Mucosa of stomach (tissue), 1 donor: ENCODE results near the gene PSMC3IP.
A peak's percentile ranks its signal among the peaks of the same experiment; 100 is the strongest.

Experiments used
- H3K27me3 ChIP-seq: one replicate; pipeline ENCODE4 v1.7.0; 2013; ENCODE audit warnings: mild to moderate bottlenecking, low read length; ENCODE audit not compliant: control insufficient read depth, insufficient read depth
- H3K36me3 ChIP-seq: one replicate; pipeline ENCODE4 v1.7.0; 2013; ENCODE audit warnings: low read length; ENCODE audit not compliant: control insufficient read depth, insufficient read depth
- H3K4me1 ChIP-seq: one replicate; pipeline ENCODE4 v1.7.0; 2013; ENCODE audit warnings: mild to moderate bottlenecking, low read length; ENCODE audit not compliant: control insufficient read depth, insufficient read depth
- H3K4me3 ChIP-seq: one replicate; pipeline ENCODE4 v1.7.0; 2013; ENCODE audit warnings: low read length
- H3K9ac ChIP-seq: one replicate; pipeline ENCODE4 v1.7.0; 2013; ENCODE audit warnings: mild to moderate bottlenecking, low read length, moderate library complexity
- H3K9me3 ChIP-seq: one replicate; pipeline ENCODE4 v1.7.0; 2013; ENCODE audit warnings: mild to moderate bottlenecking, low read length, moderate library complexity; ENCODE audit not compliant: control insufficient read depth
- donor health status: Pancreatic carcinoma.

PSMC3IP gene

DNA sequence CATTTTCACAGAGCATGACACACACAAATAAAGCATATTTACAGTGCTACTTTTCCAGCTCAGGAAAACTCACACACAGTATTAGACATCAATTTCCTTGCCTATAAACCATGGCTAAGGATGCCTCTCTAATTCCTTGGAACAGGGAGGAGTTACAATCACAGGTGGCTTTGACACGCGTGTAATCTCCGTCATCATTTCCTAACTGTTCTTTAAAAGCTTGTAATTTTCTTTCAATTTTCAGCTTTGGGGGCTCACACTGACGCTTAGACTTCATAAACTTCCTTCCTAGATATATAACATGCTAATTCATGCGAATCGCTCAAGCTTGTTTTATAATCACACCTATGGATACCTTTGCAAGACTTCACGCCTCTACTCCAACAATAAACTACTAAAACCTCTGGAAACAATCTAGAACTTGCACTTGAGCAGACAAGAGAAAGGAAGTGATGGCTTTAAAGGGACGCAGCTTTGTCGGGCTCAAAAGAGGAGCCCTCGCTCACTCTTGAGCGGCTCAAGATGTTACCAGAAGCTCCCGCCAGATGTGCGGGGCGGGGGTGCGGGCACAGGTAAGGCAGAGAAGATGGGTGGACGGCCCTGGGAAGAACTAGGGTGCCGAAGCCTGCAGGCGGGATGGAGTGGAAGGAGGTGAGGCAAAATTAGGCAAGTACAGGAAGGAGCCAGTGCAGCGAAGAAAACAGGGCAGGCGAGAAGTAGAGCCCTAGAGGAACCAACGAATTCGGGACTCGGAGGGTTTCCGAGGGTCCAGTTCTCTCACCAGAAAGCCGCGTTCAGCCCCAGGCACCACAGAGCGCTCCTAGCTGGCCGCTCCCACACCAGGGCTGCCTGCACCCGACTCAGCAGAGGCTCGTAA lies 31.0 kb upstream of the PSMC3IP start:
- H3K9ac ChIP-seq = peak overlapping the region; percentile 94
- no peaks in the 10 kb centered on the region for H3K9me3 ChIP-seq
- peaks cover 5% of the 10 kb centered on the region for H3K4me1 ChIP-seq
- H3K4me3 ChIP-seq = peak overlapping the region; percentile 88
- no peaks in the 10 kb centered on the region for H3K27me3 ChIP-seq
- H3K36me3 ChIP-seq = no peaks in the 10 kb centered on the region

DNA sequence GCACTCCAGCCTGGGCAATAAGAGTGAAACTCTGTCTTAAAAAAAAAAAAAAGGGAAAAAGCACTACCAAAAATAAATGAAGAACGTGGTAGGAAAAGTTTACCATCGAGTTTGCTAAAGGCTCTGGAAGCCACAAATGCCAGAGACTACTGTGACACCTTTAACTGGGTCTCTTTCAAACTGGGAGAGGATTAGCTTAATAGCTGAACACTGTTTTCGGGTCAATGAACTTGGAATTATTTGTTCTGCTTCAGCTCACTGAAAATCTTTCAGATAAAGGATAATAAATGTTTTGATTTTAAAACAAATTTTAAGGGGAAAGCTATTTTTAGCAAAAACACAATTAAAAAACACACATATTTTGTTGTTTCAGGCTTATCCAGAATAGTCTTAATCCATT lies 30.2 kb upstream of the PSMC3IP start:
- Histone ChIP-seq H3K4me1 (peaks cover 5% of the 10 kb centered on the region), H3K4me3 (no peak overlapping the region)

DNA sequence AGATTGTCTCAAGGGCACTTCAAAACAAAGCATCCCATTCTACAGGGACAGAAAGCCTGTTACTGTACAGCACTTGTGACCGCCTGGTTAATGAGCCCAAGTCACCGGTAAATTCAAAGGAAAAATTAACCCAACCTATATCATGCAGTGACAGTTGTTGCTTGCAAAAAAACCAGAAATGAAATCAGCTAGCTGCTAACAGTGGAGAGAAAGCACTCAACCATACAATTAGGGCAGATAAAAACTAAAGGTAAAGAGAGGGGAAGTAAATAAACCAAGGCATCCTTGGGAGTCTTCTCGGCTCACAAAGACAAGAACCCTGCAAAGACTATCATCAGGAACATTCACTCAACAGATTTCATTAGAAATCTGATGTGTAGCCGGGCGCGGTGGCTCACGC lies 25.8 kb upstream of the PSMC3IP start:
- Histone ChIP-seq H3K27me3 (no peaks in the 10 kb centered on the region), H3K9ac (no peak overlapping the region), H3K4me3 (no peak overlapping the region), H3K9me3 (no peaks in the 10 kb centered on the region), H3K4me1 (no peaks in the 10 kb centered on the region), H3K36me3 (no peaks in the 10 kb centered on the region)

More for the DNA sequence above, 30.2 kb upstream of the PSMC3IP start:
- Histone ChIP-seq H3K27me3 (no peaks in the 10 kb centered on the region), H3K9me3 (no peaks in the 10 kb centered on the region), H3K9ac (peak overlapping the region; percentile 94), H3K36me3 (no peaks in the 10 kb centered on the region)

DNA sequence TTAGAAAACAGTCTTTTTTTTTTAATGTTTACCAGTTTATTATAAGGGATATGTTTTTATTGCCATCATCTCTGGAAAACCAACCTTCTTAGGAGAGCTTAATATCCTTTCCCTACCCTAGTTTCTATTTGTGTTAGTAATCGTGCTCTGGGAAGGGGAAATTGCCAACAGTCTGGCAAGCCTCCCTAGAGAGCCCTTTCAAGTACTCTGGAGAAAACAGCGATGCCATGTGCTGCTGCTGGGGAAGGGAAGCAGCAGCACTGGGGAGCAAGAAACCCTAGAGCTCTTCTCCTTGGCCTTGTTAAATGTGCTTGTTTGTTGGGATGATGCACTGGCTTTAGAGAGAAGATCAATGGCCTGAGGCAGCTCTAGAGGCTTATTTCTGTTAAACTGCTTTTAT lies 21.4 kb upstream of the PSMC3IP start:
- no peaks in the 10 kb centered on the region for H3K4me1 ChIP-seq
- no peaks in the 10 kb centered on the region for H3K36me3 ChIP-seq
- no peaks in the 10 kb centered on the region for H3K27me3 ChIP-seq
- H3K9me3 ChIP-seq = no peaks in the 10 kb centered on the region
- H3K4me3 ChIP-seq = no peak overlapping the region
- H3K9ac ChIP-seq = peak overlapping the region; percentile 15

DNA sequence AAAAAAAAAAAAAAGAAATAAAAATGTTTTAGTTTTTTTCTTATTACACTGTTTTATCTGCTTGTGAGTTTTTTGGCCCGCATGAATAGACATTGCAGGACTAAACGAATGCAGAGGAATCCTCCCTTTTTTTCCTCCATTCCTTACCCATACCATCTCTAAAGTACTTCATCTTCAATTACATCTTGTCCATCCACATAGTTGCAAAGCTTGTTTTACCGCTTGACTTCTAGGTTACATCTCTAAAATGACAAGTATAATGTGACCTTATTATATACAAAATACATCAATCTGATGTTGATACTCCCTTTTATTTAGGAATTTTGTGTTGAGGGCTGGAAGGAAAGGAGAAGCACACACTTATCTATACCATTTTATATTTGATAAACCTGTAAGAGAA lies 18.9 kb upstream of the PSMC3IP start:
- Histone ChIP-seq H3K9ac (no peak overlapping the region), H3K4me3 (no peak overlapping the region), H3K4me1 (no peaks in the 10 kb centered on the region), H3K9me3 (no peaks in the 10 kb centered on the region), H3K27me3 (no peaks in the 10 kb centered on the region), H3K36me3 (no peaks in the 10 kb centered on the region)

DNA sequence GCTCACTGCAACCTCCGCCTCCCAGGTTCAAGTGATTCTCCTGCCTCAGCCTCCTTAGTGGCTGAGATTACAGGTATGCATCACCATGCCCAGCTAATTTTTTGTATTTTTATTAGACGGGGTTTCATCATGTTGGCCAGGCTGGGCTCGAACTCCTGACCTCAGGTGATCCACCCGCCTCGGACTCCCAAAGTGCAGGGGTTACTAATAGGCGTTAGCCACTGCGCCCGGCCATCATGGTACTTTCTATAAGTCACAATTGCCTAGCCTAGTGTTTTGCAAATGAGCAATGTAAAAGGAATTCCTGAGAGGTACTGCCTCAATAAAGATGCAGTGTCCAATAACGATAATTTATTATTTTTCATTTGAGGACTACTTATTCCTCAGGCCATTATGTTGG lies 13.9 kb upstream of the PSMC3IP start:
- no peak overlapping the region for H3K9ac ChIP-seq
- no peaks in the 10 kb centered on the region for H3K27me3 ChIP-seq
- no peak overlapping the region for H3K4me3 ChIP-seq
- peaks cover 17% of the 10 kb centered on the region for H3K4me1 ChIP-seq
- H3K36me3 ChIP-seq = peaks cover 4% of the 10 kb centered on the region
- no peaks in the 10 kb centered on the region for H3K9me3 ChIP-seq

DNA sequence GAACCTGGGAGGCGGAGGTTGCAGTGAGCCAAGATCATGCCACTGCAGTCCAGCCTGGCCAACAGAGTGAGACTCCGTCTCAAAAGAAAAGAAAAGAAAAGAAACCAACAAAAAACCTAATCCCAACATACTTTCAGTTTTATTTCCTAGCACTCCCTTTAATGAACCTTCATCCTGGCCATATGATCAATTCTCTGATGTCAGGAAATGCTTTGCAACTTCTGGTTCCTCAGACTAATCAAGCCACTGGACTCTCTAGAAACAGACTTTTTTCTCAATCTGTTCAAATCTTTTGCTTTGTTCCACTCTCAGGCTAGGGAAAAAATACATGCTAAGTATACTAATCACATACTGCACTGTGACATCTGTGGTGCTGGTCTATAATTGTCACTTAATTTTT lies 13.4 kb upstream of the PSMC3IP start:
- peaks cover 4% of the 10 kb centered on the region for H3K36me3 ChIP-seq

DNA sequence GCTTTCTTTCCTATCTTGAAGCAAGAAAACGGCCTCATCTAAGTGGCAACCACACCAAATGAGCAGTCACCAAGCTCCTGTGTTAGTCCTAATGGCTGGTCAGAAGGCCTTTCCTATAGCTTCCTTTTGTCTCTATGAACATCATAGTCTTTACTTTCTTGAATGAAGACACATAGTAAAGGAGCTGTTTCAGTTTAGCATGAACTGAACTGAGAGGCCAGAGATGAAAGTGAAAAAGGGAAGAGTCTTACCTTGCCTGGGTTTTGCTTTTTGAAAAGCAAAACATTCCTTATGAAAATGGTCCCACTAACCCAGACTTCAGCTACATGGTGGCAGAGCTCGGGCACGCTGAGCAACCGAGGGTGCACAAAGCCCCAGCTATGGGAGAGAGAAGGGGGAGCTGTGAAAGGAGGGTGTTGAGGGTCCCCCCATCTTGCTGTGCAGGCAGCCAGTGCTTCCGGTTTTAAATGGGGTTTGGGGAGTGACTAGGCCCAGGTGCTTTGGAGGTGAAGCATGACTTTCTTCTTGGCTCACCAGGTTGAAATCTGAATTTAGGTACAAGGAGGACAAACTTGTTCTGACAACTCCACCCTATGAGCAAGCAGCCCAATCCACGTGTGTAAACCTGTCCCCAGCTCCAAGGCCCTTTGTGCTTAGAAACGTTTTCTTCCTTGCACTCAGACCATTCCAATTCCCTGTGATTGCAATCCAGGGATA lies 9.1 kb upstream of the PSMC3IP start:
- Histone ChIP-seq H3K4me1 (peaks cover 30% of the 10 kb centered on the region), H3K9ac (no peak overlapping the region), H3K36me3 (peaks cover 22% of the 10 kb centered on the region), H3K27me3 (no peaks in the 10 kb centered on the region), H3K4me3 (no peak overlapping the region), H3K9me3 (no peaks in the 10 kb centered on the region)

More for the DNA sequence above, 13.4 kb upstream of the PSMC3IP start:
- no peaks in the 10 kb centered on the region for H3K9me3 ChIP-seq
- H3K4me1 ChIP-seq = peaks cover 20% of the 10 kb centered on the region
- H3K9ac ChIP-seq = no peak overlapping the region
- H3K4me3 ChIP-seq = no peak overlapping the region
- H3K27me3 ChIP-seq = no peaks in the 10 kb centered on the region

DNA sequence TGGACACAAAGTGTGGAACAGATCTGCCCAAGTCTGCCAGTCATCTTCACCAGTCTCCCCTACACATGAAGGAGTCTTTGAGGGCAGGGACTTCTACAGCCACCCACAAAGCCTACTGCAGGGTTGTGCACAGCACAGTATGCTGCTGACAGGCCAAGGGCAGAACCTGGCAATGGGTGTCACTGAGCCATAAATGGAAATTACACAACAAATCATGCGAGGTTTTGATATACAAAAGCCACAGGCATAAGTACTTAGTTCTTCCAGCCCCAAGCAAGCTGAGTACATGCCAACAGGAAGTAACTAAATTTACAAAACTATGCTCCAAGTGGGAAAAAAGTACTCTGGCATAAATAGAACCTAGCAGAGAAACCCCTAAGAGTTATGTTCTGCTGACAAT lies 7.8 kb upstream of the PSMC3IP start:
- Histone ChIP-seq H3K9ac (no peak overlapping the region), H3K27me3 (no peaks in the 10 kb centered on the region), H3K4me1 (peaks cover 30% of the 10 kb centered on the region), H3K4me3 (no peak overlapping the region), H3K36me3 (peaks cover 21% of the 10 kb centered on the region), H3K9me3 (no peaks in the 10 kb centered on the region)

DNA sequence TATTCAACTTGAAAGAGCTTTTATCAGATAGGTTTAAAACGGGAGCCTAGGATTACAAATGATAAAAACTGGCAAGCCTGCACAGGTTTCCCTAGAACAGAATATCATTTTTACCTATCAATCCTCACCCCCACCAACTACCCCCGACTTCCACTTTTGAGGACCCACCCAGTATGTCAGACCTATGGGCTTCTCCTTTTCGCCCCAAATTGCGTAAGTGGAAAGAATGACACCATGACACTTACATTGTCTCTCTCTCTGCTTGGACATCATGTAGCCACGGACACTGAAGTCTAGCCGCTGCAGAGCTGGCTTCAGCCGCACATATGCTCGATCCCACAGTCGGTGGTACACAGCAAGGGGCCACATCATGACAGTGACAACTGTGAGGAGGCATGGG lies 7.4 kb upstream of the PSMC3IP start:
- peaks cover 30% of the 10 kb centered on the region for H3K4me1 ChIP-seq
- no peak overlapping the region for H3K4me3 ChIP-seq
- H3K9me3 ChIP-seq = no peaks in the 10 kb centered on the region
- H3K27me3 ChIP-seq = no peaks in the 10 kb centered on the region
- no peak overlapping the region for H3K9ac ChIP-seq
- peaks cover 21% of the 10 kb centered on the region for H3K36me3 ChIP-seq

DNA sequence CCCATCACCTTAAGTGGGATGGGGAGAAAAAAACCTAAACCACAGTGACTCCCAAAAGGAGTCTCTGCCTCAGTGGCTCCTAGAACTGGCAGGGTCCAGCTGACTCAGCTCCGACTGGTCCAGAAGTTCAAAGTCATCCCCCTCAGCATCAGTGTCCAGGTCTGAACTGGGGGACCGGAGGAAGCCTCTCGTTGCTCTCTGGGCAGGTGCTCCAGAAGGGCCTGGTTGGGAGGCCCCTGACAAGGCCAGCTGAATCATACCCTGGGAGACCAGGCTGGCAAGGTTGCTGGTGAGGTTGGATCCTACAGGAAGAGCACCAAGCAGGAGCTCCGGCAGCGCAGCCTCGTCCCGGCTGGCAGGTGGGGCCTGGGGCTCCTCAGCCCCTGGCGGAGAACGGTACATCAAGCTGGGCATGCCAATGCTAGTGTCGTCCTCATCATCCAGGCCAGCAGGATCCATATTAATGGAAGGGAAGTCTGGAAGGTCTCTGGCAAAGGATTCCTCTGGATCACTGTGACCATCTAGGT lies 4.3 kb upstream of the PSMC3IP start:
- Histone ChIP-seq H3K4me1 (peaks cover 29% of the 10 kb centered on the region), H3K9me3 (no peaks in the 10 kb centered on the region), H3K36me3 (peaks cover 21% of the 10 kb centered on the region), H3K9ac (no peak overlapping the region), H3K4me3 (no peak overlapping the region), H3K27me3 (no peaks in the 10 kb centered on the region)
